Activated CD4-positive, alpha-beta T cell treated with anti-CD3 and anti-CD28 coated beads, Interleukin-2, amount 10 ng/mL, durations not matched to agents 7 days and 5 days (primary cell): ENCODE data around the gene DHH. TPM values are rescaled to one million over a fixed set of nuclear protein-coding genes. Genes with fewer than 3 reads are reported as not detected.

Experiments used
- CTCF ChIA-PET: fragments of 350-600 bp; sonication (Branson Sonifier 250); formaldehyde crosslinking; loops from one replicate; lab custom pipeline; 2021; ENCODE audit warnings: antibody characterized with exemption; lab: Charles Lee
- POLR2A ChIA-PET: fragments of 350-600 bp; sonication (Branson Sonifier 250); formaldehyde crosslinking; loops from one replicate; lab custom pipeline; 2021; ENCODE audit warnings: antibody characterized with exemption; lab: Charles Lee
- DNase-seq: peaks from one replicate; pipeline ENCODE4 v3.0.0-alpha.2; 2020
- H3K27ac Mint-ChIP-seq: one replicate; pipeline ENCODE4 v1.8.0; 2021; ENCODE audit warnings: mild to moderate bottlenecking, moderate library complexity, mixed read lengths
- H3K27me3 Mint-ChIP-seq: one replicate; pipeline ENCODE4 v1.8.0; 2021; ENCODE audit warnings: mixed read lengths
- H3K36me3 Mint-ChIP-seq: one replicate; pipeline ENCODE4 v1.8.0; 2021; ENCODE audit warnings: low read depth, mixed read lengths
- H3K4me1 Mint-ChIP-seq: one replicate; pipeline ENCODE4 v1.8.0; 2021; ENCODE audit warnings: mixed read lengths
- H3K4me3 Mint-ChIP-seq: one replicate; pipeline ENCODE4 v1.8.0; 2021; ENCODE audit warnings: mild to moderate bottlenecking, moderate library complexity, mixed read lengths
- H3K9me3 Mint-ChIP-seq: one replicate; pipeline ENCODE4 v1.8.0; 2021; ENCODE audit warnings: mixed read lengths
- total RNA-seq, 2 experiments: library from RNA; stranded (reverse); gene quantifications; one replicate each; pipeline ENCODE4 v1.2.3, GENCODE V29; 2021

Gene DHH
- total RNA-seq, 2 experiments from 2014 or later = 0.12 TPM; not detected in 1

DNA sequence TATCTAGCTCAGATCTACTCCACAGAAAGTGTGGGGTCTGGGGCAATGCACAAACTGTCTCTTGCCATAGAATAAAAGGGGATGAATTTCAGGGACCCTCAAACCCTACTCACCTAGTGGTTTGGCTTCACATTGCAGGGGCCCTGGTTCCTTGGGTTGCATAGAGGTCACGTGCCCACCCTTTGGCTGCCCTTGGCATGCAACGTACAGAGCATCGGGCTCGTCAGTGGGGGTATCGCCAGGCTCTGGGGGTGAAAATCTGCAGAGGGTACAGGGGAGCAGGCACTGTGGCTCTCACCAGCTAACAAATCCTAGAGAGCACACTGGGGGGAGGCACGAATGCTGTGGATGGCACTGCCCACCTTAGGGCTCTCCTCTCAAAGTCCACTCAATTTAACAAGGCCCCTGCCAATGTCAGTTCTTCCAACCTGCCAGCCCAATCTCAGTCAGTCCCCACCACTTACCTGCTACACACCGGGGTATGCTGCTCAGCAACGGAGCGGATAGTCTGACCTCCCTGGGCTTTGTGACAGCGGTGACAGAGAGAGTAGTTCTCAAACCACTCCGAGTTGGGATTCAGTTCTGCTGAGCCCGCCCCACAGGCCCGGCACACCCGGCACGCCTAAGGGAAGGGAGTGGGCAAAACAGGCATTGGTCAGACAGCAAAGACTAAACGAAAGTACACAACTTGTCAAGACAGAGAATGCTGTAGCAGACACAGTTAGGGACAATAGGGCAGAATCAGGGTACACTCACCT lies 42.0 kb downstream of the DHH start:
- no peak overlapping the region for H3K27ac Mint-ChIP-seq
- POLR2A ChIA-PET = no interaction called here
- no peak overlapping the region for H3K4me3 Mint-ChIP-seq
- peaks cover 63% of the 10 kb centered on the region for H3K36me3 Mint-ChIP-seq
- CTCF ChIA-PET = interaction anchor here (2.4 kb wide), 1 partner anchor 9 kb away, joined by 15 read pairs; no protein-coding TSS in a partner anchor
- DNase-seq = no peak
- H3K4me1 Mint-ChIP-seq = peaks cover 31% of the 10 kb centered on the region
- no peaks in the 10 kb centered on the region for H3K27me3 Mint-ChIP-seq
- H3K9me3 Mint-ChIP-seq = no peaks in the 10 kb centered on the region

DNA sequence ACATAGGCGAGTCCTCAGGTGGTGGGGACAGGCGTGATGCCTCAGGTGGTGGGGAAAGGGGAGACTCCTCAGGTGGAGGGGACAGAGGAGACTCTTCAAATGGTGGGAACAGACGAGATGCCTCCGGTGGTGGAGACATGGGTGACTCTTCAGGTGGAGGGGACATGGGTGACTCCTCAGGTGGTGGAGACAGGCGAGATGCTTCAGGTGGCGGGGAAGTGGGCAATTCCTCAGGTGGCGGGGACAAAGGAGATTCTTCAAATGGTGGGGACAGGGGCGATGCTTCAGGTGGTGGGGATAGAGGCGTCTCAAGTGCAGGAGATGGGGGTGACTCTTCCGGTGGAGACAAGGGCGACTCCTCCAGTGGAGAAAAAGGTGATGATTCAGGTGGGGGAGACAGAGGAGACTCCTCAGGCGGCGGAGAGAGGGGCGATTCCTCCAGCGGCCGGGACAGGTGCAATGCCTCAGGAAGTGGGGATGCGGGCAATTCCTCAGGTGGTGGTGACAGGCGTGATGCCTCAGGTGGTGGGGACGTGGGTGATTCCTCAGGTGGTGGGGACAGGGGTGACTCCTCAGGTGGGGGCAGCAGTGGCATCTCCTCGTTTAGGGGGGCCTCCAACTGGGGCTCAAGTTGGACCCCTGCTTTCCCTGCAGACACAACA lies 42.7 kb downstream of the DHH start:
- Mint-ChIP-seq H3K4me3 (no peak overlapping the region), H3K36me3 (peaks cover 67% of the 10 kb centered on the region), H3K27ac (no peak overlapping the region), H3K9me3 (no peaks in the 10 kb centered on the region), H3K27me3 (no peaks in the 10 kb centered on the region), H3K4me1 (peaks cover 24% of the 10 kb centered on the region)
- CTCF ChIA-PET = no interaction called here
- POLR2A ChIA-PET = no interaction called here
- no peak for DNase-seq

DNA sequence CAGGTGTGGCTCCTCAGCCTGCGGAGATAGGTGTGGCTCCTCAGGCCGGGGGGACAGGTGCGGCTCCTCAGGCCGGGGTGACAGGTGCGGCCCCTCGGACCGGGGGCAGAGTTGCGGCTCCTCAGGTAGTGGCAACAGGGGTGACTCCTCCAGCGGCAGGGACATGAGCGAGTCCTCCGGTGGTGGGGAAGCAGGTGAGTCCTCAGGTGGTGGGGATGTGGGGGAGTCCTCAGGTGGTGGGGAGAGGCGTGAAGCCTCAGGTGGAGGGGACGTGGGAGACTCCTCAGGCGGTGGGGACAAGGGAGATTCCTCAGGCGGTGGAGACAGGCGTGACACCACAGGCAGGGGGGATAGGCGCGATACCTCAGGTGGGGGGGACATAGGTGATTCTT lies 43.2 kb downstream of the DHH start:
- CTCF ChIA-PET = interaction anchor here (0.7 kb wide), 2 partner anchors 12 to 35 kb away, joined by 3 read pairs; no protein-coding TSS in a partner anchor
- POLR2A ChIA-PET = no interaction called here
- Mint-ChIP-seq H3K4me3 (no peak overlapping the region), H3K4me1 (peaks cover 18% of the 10 kb centered on the region), H3K36me3 (peaks cover 70% of the 10 kb centered on the region), H3K27me3 (no peaks in the 10 kb centered on the region), H3K27ac (no peak overlapping the region), H3K9me3 (no peaks in the 10 kb centered on the region)
- no peak for DNase-seq

DNA sequence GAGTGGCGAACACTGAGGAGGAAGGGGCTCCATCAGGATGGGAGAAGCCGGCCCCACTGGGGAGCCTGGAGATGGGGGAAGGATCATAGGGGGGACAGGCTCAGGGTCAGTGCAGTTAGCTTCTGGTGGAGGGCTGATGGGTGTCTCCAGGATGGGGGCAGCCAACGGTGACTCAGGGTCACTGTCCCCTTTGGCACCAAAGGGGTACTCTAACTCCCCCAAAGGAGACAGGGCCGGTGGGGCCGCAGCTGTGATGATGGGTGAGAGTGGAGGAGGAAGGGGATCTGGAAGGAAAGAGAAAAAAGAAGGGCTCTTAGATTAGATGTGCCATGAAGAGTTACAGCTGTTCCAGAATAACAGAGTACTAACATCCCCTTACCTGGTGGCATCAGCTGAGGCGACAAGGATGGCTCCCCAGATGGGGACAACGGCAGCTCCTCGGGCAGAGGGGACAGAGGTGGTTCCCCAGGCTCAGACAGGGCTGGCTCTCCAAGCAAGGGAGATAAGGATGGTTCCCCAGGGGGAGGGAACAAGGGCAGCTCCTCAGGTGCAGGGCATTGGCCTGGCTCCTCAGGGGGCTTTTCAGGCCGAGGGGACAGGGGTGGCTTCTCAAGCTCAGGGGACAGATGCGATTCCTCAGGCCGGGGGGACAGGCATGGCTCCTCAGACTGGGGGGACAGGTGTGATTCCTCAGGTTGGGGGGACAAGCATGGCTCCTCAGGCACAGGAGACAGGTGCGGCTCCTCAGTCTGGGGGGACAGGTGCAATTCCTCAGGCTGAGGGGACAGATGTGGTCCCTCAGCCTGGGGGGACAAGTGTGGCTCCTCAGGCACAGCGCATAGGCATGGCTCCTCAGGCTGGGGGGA lies 43.9 kb downstream of the DHH start:
- Mint-ChIP-seq H3K36me3 (peaks cover 73% of the 10 kb centered on the region), H3K27me3 (no peaks in the 10 kb centered on the region), H3K9me3 (no peaks in the 10 kb centered on the region), H3K4me1 (peaks cover 12% of the 10 kb centered on the region), H3K4me3 (no peak overlapping the region), H3K27ac (no peak overlapping the region)
- POLR2A ChIA-PET = no interaction called here
- CTCF ChIA-PET = interaction anchor here (0.7 to 1.5 kb wide), 5 partner anchors 12 to 63 kb away, joined by 3 to 5 read pairs (median 3); no protein-coding TSS in a partner anchor
- DNase-seq = no peak

DNA sequence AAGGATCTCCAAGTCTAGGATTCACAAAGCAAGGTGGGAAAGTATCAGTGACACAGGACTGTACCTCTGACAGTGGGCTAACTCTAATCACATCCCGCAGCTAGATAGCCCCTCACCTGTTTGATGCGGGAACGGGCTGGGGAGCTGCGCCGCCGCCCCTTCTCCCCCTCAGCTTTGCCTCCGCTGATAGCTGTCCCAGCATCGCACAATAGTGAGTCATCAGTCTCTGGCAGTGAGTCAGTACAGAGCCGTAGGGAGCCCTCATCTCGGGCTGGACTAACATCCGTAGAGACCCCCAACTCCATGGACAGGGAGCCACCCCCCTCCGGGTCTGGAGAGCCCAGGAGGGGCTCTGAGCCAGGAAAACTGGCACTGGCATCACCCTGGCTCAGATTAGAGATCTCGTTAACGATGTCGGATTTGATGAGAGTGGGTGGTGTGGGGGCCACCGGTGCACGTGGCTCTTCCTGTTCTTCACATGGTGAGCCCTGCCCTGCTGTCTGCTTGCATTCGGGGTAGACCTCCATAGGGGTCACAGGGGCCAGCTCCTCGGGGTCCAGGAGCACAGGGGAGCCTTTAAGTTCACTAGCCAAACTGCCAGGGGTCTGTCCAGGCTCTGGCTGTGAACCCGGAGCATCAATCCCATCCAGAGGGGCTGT lies 44.9 kb downstream of the DHH start:
- ChIA-PET POLR2A (interaction anchor here (0.6 kb wide), 1 partner anchor 454 kb away, joined by 3 read pairs; no protein-coding TSS in a partner anchor), CTCF (interaction anchor here (1.0 to 1.5 kb wide), 2 partner anchors 53 to 61 kb away, joined by 3 to 5 read pairs; no protein-coding TSS in a partner anchor)
- Mint-ChIP-seq H3K4me3 (no peak overlapping the region), H3K27me3 (no peaks in the 10 kb centered on the region), H3K27ac (no peak overlapping the region), H3K4me1 (peaks cover 3% of the 10 kb centered on the region), H3K36me3 (peaks cover 68% of the 10 kb centered on the region), H3K9me3 (no peaks in the 10 kb centered on the region)
- DNase-seq = no peak

DNA sequence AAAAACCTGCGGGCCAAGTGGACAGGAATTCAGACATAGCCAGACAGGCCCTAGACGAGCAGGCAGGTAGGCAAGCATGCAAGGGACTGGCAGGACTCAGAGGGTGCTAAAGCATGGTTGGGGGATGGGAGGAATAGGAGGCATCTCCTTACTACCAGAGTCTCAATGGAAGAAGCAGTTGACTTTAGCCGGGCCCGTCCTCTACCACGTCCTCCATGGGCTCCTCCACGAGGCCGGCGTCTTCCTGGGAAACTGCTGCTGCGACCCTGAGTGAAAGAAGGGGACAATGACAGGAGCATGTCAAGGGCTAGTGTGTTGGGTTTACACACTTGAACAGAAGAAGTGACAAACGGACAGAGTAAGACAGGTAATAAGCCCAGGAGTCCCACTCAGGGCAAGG lies 45.6 kb downstream of the DHH start:
- CTCF ChIA-PET = interaction anchor here (1.0 to 2.7 kb wide), 7 partner anchors 9 to 61 kb away, joined by 3 to 7 read pairs (median 5); partner anchors contain the start of gene KMT2D
- H3K27ac Mint-ChIP-seq = no peak overlapping the region
- POLR2A ChIA-PET = interaction anchor here (0.6 kb wide), 1 partner anchor 455 kb away, joined by 3 read pairs; no protein-coding TSS in a partner anchor
- no peak overlapping the region for H3K4me3 Mint-ChIP-seq
- H3K4me1 Mint-ChIP-seq = peaks cover under 1% of the 10 kb centered on the region
- H3K9me3 Mint-ChIP-seq = no peaks in the 10 kb centered on the region
- no peak for DNase-seq
- H3K27me3 Mint-ChIP-seq = no peaks in the 10 kb centered on the region
- peaks cover 69% of the 10 kb centered on the region for H3K36me3 Mint-ChIP-seq

DNA sequence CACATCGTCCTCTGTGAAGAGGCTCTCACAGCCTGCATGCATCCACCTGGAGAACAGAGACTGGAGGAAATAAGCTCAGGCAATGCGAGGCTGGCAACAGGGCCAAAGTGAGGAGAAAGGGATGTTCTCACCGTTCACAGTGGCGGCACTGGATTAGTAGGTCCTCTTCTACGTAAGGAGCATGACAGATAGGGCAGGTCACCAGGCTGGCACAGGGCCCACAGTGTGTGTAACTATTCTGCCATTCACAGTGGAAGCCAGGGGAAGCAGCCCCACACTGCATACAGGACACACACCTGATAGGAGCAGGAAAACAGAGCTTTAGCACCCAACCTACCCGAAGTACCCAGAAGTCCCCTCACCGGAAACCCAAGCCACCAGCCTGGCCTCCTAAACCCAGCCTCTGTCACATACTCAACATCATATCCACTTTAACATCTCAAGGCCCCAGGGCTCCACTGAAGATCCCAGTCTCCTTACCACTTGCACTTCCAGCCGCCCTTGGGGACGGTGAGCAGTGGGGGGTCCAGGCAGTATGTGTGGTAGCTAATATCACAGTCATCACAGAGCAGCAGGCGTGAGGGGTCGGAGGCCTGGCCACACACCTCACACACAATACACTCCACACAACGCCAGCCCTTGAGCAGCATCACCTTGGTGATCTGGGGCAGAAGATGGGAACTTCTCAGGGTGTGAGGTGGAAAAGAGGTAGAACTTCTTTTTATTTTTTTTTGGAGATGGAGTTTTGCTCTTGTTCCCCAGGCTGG lies 48.3 kb downstream of the DHH start:
- Mint-ChIP-seq H3K36me3 (peaks cover 67% of the 10 kb centered on the region), H3K9me3 (no peaks in the 10 kb centered on the region), H3K4me3 (no peak overlapping the region), H3K27ac (no peak overlapping the region), H3K27me3 (no peaks in the 10 kb centered on the region), H3K4me1 (peaks cover 3% of the 10 kb centered on the region)
- ChIA-PET CTCF (interaction anchor here (0.6 to 2.7 kb wide), 11 partner anchors 9 to 86 kb away, joined by 3 to 7 read pairs (median 3); no protein-coding TSS in a partner anchor), POLR2A (no interaction called here)
- no peak for DNase-seq

DNA sequence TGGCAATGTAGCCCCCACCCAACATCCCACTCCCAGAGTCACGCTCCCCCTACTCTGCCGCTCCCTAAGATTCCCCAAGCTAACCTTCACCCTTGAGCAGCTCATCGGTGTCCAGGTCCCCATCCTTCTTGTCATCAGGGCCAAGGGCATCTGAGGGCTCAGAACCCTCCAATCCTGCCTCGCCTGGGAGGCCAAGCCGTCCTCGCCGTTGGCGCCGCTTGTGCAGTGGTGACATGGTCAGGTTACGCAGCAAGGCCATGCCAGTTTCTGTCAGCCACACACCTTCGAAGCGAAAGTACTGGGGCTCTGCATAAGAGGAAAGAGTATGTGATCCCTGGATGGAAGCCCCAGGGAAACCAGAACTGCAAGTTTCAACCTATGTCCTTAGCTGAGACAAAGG lies 49.9 kb downstream of the DHH start:
- CTCF ChIA-PET = interaction anchor here (1.0 to 2.9 kb wide), 8 partner anchors 9 to 191 kb away, joined by 3 to 15 read pairs (median 4); no protein-coding TSS in a partner anchor

DNA sequence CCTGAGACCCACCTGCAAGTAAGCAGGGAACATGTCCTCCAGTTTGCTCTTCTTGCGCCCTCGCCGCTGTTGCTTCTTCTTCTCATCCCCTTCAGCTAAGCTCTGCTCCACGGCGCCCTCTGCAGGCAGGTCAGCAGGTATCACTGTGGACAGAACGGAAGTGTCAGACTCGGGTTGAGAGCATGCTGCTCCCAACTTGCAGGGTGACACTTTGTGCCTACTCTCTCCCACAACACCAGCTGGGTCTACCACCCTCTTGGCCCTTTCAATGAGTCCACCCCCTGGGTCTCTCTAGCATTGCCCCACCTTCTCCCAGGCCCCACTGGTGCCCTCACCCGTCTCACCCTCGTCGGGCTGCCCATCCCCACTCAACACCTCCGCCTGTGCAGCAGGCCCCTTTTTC lies 50.7 kb downstream of the DHH start:
- POLR2A ChIA-PET = interaction anchor here (0.6 kb wide), 1 partner anchor 126 kb away, joined by 3 read pairs; no protein-coding TSS in a partner anchor
- Mint-ChIP-seq H3K9me3 (no peaks in the 10 kb centered on the region), H3K4me3 (no peak overlapping the region), H3K27me3 (no peaks in the 10 kb centered on the region), H3K36me3 (peaks cover 70% of the 10 kb centered on the region), H3K27ac (no peak overlapping the region), H3K4me1 (peaks cover 3% of the 10 kb centered on the region)
- peak; percentile 85 for DNase-seq
- CTCF ChIA-PET = interaction anchor here (0.9 to 2.9 kb wide), 20 partner anchors 8 to 190 kb away, joined by 3 to 15 read pairs (median 4); partner anchors contain the start of genes PRKAG1, RHEBL1 and WNT1

More for the DNA sequence above, 49.9 kb downstream of the DHH start:
- Mint-ChIP-seq H3K4me1 (peaks cover 3% of the 10 kb centered on the region), H3K4me3 (no peak overlapping the region), H3K27ac (no peak overlapping the region), H3K9me3 (no peaks in the 10 kb centered on the region), H3K36me3 (peaks cover 69% of the 10 kb centered on the region), H3K27me3 (no peaks in the 10 kb centered on the region)
- POLR2A ChIA-PET = no interaction called here
- no peak for DNase-seq

DNA sequence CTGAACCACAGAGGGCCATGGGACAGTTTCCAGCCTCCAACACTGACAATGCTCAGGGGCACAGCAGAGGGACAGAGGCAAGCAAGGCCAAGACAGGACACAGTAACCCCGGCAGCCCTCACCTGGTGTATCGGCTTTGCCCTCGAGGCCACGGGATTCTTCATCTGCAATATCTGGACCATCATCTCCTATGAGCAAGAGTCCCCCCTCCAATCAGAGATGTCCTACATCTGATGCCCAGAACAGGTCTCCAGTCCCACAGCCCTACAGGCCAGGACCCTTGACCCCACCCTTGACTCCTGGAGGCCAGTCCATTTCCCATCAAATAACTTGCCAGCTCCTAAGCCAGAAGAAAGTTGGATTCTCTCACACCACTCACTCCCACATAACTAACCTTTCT lies 51.4 kb downstream of the DHH start:
- POLR2A ChIA-PET = interaction anchor here (0.6 kb wide), 1 partner anchor 126 kb away, joined by 3 read pairs; no protein-coding TSS in a partner anchor
- H3K27ac Mint-ChIP-seq = no peak overlapping the region
- peaks cover 3% of the 10 kb centered on the region for H3K4me1 Mint-ChIP-seq
- no peak for DNase-seq
- H3K9me3 Mint-ChIP-seq = no peaks in the 10 kb centered on the region
- no peak overlapping the region for H3K4me3 Mint-ChIP-seq
- H3K27me3 Mint-ChIP-seq = no peaks in the 10 kb centered on the region
- peaks cover 72% of the 10 kb centered on the region for H3K36me3 Mint-ChIP-seq
- CTCF ChIA-PET = interaction anchor here (0.9 to 2.9 kb wide), 17 partner anchors 10 to 155 kb away, joined by 3 to 15 read pairs (median 4); partner anchors contain the start of genes PRKAG1, RHEBL1 and WNT1

DNA sequence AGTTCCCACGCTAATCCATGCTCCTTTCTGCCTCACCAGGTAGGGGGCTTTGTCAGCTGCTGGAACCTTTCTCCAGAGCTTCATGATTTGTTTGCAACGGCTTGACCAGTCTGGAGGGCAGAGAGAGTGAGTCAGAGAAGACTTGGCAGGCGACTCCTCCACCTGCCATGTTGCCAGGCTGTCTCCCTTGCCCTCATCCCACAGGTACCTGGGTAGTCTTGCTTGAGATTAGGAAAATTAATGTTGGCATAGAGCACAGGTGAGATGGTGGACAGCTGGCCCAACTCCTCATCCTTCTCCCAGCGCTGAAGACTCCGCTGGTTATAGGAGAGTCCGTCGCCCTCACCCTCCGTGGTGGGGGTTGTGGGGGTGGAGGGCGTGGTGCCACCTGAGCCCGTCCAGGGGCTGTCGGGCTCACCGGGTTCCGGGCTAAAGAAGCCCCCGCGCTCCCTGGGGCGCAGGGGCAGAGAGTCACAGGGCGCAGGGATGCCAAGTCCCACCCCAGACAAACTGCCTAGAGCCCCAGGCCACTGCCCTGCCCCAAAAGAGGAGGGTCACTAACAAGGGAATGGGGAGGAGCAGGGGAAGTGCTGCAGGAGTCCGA lies 52.6 kb downstream of the DHH start:
- Mint-ChIP-seq H3K36me3 (peaks cover 64% of the 10 kb centered on the region), H3K9me3 (no peaks in the 10 kb centered on the region), H3K27me3 (no peaks in the 10 kb centered on the region), H3K27ac (no peak overlapping the region), H3K4me1 (peaks cover 3% of the 10 kb centered on the region), H3K4me3 (no peak overlapping the region)
- ChIA-PET POLR2A (no interaction called here), CTCF (interaction anchor here (1.5 to 2.3 kb wide), 2 partner anchors 41 to 64 kb away, joined by 3 to 9 read pairs; partner anchors contain the start of gene WNT1)
- no peak for DNase-seq
